NCI-H187 treated with DMSO at 0.1 percent for 48 hours (cell line): Measurements from ENCODE around the gene ZNRF3.

Source experiments
- DNase-seq: peaks from one replicate; lab custom pipeline; 2025; lab: John Stamatoyannopoulos, UW

The ZNRF3 gene

GRCh38 chr22:29092243-29092642 lies 208.9 kb downstream of the ZNRF3 start:
- no peak for DNase-seq

GRCh38 chr22:29093030-29093429 lies 209.7 kb downstream of the ZNRF3 start:
- DNase-seq, result no peak

DNA sequence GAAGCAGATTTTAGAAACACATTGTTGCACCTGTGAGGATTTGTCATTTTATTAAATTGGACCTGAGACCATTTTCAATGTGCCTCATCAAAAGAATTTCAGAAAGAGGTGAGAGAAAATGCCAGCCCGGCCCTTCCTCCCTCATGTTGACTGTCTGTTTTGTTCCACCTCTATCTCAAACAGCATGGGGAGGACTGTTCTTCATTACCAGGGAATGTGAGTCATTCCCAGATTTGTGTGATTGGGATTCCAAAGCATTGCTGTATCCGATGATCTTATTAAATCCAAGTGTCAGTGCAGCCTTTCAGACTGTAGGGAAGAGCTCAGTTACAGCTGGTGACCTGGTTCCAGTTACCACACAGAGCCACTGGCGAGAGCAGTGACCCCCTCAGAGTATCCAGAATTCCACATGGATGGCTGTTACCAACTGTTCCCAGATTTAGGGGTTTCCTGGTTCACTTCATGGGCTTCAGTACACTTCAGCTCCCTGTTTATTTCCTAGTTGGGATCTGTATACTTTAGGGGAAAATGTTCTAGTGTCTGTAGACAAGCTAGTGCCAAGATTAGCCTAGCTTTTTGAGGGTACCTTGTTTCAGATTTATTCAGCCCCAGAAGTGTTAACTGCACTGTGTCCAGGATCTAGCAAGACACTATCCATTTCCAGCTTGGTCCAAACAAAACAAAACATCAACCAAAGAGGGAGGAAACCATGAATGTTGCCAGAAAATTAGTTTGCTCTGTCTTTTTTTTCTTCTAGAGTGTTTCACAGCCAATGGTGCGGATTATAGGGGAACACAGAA lies 210.3 kb downstream of the ZNRF3 start:
- no peak for DNase-seq

DNA sequence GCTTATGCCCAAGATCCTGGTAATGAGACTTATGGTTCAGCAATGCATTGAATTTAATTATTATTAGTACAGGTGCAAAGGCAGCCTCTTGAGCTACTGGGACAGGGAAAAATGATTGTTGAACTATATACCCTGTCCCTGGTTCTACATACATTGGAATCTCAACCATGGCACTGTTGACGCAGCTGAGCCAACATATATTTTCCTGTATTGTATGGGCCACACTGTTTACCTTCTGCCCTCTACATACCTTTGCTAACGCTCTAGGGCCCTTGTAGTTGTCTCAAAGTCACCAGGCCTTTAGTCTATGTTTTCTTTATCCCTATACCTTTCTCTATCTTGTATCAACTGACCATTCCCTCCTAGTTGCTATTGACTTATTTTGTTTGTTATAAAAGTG lies 212.1 kb downstream of the ZNRF3 start:
- DNase-seq, result no peak

DNA sequence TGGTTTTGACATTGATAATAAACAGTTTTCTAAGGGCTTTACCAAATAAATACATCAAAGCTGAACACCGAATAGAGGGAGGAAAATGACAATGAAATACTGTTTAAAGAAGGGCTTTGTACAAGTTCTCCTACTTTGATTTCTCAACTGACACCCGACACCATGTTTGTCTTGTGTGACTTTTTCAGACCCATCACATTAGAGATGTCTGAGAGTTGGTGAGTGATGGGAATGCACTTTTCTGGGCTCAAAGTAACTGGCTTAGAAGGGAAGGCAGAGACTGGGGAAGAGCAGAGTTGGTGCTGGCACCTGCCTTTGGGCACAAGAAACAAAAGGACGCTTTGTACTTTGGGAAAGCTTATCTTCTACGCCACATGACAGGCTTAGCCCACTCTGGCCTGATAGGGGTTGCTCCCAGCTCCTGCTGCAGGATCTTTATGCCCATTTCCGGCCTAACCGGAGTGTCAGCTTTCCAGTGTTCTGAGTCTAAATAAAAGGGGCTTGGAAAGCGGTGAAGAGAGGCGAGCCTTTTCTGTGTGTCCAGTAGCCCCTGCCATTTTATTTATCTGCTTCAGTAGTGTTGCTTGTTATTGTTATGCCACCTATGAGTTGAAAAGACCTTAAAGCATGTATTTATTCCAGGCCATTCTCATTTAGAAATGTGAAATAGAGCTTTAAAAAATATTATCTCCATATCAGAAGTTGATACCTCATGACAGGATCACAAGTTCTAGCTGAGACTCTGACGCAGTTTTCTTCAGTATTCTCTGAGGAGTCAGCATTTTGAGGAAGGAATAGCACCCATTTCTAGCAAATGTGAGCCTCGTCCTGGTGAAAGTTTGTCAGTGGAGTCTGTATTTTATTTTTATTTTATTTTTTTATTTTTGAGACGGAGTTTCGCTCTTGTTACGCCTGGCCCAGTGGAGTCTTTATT lies 213.6 kb downstream of the ZNRF3 start:
- DNase-seq, result no peak

DNA sequence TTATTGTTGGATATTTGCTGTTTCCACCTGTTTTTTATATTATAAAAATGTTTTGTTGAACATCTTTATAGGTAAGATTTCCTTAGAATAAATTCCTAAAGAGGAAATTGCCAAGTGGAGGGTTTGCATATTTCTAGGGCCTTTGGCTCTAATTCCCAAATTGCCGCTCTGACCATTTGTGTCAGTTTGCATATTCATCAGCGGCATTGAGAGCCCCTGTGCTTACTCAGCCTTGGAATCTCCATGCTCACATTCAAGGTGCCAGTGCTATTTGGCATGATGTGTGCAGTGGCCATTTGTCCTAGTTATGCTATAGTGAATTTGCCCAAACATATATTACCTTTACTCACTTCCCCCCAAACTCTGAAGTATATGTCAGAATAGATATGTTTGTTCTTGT lies 214.9 kb downstream of the ZNRF3 start:
- no peak for DNase-seq

- no peak for DNase-seq
These were observed 218.9 kb downstream of the ZNRF3 start for GRCh38 chr22:29102300-29102699.

GRCh38 chr22:29103121-29103520 lies 219.7 kb downstream of the ZNRF3 start:
- no peak for DNase-seq

DNA sequence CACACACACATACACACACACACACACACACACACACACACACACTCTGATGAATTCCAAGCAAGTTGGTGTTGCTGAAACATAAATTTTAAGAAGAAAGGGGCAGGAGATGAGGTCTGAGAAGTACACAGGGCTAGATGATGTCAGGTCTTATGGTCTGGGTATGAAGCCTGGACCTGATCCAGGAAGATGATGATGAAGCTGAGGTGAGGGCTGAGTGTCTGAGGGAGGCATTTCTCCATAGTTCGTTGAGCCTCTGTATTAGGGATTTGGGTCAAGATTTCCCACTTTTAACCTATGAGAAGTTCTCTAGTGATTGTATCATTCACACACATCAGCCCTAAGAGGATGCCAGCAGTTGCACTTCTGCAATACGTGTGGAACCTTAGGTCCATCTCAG lies 222.1 kb downstream of the ZNRF3 start:
- no peak for DNase-seq

- no peak for DNase-seq
These were observed 223.5 kb downstream of the ZNRF3 start for GRCh38 chr22:29106839-29107238.
